ENCODE measurements around the gene LDHD.

DNA sequence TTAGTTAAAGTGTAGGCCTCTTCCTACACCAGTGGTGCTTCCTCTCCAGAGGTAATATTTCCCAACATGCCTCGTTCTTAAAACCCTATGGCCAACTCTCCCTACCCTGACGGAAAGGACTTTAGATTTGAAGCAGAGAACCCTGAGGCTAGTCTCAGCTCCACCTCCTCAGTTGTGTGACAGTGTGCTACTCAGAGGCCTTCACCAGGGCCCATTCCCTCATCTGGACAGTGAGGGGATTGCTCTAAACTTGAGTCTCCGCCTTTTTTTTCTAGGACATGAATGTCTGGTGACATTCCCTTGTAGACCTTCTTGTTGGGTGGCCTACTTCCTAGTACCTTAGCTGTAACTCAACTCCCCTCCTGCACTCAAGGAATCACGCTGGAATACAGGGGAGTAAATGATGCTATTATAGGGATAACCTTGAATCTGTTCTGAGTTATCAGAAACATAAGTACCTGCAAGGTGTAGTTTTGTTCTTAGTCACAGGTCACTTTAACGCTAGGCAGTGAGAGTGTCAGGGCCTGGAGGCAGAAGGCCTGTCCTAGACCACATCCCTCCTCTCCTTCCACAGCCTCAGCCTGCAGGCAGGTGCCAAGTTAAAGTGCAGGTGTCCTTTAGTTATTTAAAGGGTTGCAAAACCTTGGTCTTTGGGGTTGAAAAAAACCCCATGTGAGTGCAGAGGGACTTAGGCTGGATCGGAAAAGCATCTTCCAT lies 26.9 kb downstream of the LDHD start:
- TF ChIP-seq, protein P1, sequence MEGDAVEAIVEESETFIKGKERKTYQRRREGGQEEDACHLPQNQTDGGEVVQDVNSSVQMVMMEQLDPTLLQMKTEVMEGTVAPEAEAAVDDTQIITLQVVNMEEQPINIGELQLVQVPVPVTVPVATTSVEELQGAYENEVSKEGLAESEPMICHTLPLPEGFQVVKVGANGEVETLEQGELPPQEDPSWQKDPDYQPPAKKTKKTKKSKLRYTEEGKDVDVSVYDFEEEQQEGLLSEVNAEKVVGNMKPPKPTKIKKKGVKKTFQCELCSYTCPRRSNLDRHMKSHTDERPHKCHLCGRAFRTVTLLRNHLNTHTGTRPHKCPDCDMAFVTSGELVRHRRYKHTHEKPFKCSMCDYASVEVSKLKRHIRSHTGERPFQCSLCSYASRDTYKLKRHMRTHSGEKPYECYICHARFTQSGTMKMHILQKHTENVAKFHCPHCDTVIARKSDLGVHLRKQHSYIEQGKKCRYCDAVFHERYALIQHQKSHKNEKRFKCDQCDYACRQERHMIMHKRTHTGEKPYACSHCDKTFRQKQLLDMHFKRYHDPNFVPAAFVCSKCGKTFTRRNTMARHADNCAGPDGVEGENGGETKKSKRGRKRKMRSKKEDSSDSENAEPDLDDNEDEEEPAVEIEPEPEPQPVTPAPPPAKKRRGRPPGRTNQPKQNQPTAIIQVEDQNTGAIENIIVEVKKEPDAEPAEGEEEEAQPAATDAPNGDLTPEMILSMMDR (IDR thresholded peaks at IDR 0.05) = no peak
- no peak for TF ChIP-seq POLR2A (IDR thresholded peaks at IDR 0.05)

All from vagina (tissue), 2 donors.